Esophagus muscularis mucosa (tissue), 4 donors: ENCODE data around the gene FAM20B.

Experiments used
- CTCF ChIP-seq, 3 experiments: fragments of 200-600 bp in 2 of 3; fragments of 450-650 bp in 1 of 3; sonication (generic) in 2 of 3; IDR thresholded peaks; one replicate each; pipeline ENCODE4 v1.5.1; 2017 to 2019; ENCODE audit warnings: antibody characterized with exemption in 3 of 3, mild to moderate bottlenecking in 2 of 3, moderate library complexity in 1 of 3
- EP300 ChIP-seq: sonication (generic); formaldehyde crosslinking; IDR thresholded peaks from one replicate; pipeline ENCODE4 v1.6.1; 2017; ENCODE audit warnings: antibody characterized with exemption
- POLR2A ChIP-seq: fragments of 450-650 bp; IDR thresholded peaks from one replicate; pipeline ENCODE4 v1.6.1; 2017; ENCODE audit warnings: antibody characterized with exemption, moderate library complexity, mild to moderate bottlenecking, low read depth

- TF ChIP-seq POLR2A, result no peak
- TF ChIP-seq CTCF (IDR thresholded peaks at IDR 0.05), result no peak
- no peak for TF ChIP-seq EP300
Observed at GRCh38 chr1:179021873-179022272, 3.8 kb upstream of the FAM20B start.
